AG20443 (cell line): ENCODE data around the gene SLC44A1.

Experiments
- DNase-seq: peaks from one replicate; pipeline ENCODE4 v3.0.0; 2012; ENCODE audit warnings: low spot score, mixed read lengths

The SLC44A1 gene

GRCh38 chr9:105273731-105274130 lies 29.3 kb downstream of the SLC44A1 start:
- no peak for DNase-seq

GRCh38 chr9:105275111-105275510 lies 30.7 kb downstream of the SLC44A1 start:
- DNase-seq = no peak

- no peak for DNase-seq
Observed at GRCh38 chr9:105275938-105276337, 31.5 kb downstream of the SLC44A1 start.

GRCh38 chr9:105278751-105279150 lies 34.3 kb downstream of the SLC44A1 start:
- DNase-seq = no peak

GRCh38 chr9:105280691-105281090 lies 36.2 kb downstream of the SLC44A1 start:
- no peak for DNase-seq

- DNase-seq = no peak
Observed at GRCh38 chr9:105281272-105281671, 36.8 kb downstream of the SLC44A1 start.

- DNase-seq = peak; percentile 18
Observed at GRCh38 chr9:105281926-105282325, 37.5 kb downstream of the SLC44A1 start.

- no peak for DNase-seq
Observed at GRCh38 chr9:105282870-105283621, 38.6 kb downstream of the SLC44A1 start.

GRCh38 chr9:105283795-105284194 lies 39.3 kb downstream of the SLC44A1 start:
- DNase-seq = no peak

- DNase-seq = no peak
Observed at GRCh38 chr9:105284463-105284862, 40.0 kb downstream of the SLC44A1 start.

- DNase-seq = no peak
Observed at GRCh38 chr9:105286098-105286497, 41.6 kb downstream of the SLC44A1 start.

GRCh38 chr9:105289305-105289704 lies 44.9 kb downstream of the SLC44A1 start:
- no peak for DNase-seq

- no peak for DNase-seq
Observed at GRCh38 chr9:105290418-105290817, 46.0 kb downstream of the SLC44A1 start.

GRCh38 chr9:105290954-105291353 lies 46.5 kb downstream of the SLC44A1 start:
- DNase-seq = no peak

- no peak for DNase-seq
Observed at GRCh38 chr9:105291422-105291859, 47.0 kb downstream of the SLC44A1 start.

GRCh38 chr9:105291938-105292337 lies 47.5 kb downstream of the SLC44A1 start:
- no peak for DNase-seq

GRCh38 chr9:105293408-105293807 lies 49.0 kb downstream of the SLC44A1 start:
- no peak for DNase-seq

GRCh38 chr9:105295201-105295550 lies 50.7 kb downstream of the SLC44A1 start:
- no peak for DNase-seq

- no peak for DNase-seq
Observed at GRCh38 chr9:105295986-105296385, 51.5 kb downstream of the SLC44A1 start.

GRCh38 chr9:105296445-105296844 lies 52.0 kb downstream of the SLC44A1 start:
- no peak for DNase-seq

GRCh38 chr9:105296877-105297287 lies 52.4 kb downstream of the SLC44A1 start:
- DNase-seq = peak; percentile 76

- no peak for DNase-seq
Observed at GRCh38 chr9:105297442-105298075, 53.1 kb downstream of the SLC44A1 start.

GRCh38 chr9:105299190-105299854 lies 54.9 kb downstream of the SLC44A1 start:
- DNase-seq = peak; percentile 79
